ACHN (cell line): ENCODE data around the gene UMAD1.

Source experiments
- DNase-seq: peaks from one replicate; pipeline ENCODE4 v3.0.0-alpha.2; 2015
- in situ Hi-C: cut with HindIII; loops from 2 replicates; pipeline ENCODE4 v1.10.0; 2017; ENCODE audit warnings: low sequenced_read_pairs, low pct_ligation_motif_present, low pct_unique_long_range_greater_than_20kb

Gene UMAD1

DNA sequence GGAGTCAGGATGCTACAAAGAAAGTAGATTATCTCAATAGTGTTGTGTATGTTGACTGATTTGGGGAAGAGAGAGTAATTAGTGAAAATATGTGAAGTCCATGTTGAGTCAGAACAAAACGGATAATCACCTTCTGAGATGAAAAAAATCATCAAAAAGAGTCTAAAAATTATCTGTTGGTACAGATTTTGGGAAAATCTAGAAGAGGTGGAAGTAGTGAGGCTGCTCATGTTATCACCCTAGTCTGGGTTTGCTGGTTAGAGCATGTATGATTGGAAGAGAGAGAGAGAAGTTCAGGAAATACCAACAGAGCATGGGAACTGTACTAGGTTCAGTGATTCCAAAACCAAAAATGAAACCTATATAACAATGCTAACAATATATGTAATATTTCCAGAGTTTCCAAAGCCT lies 65.6 kb downstream of the UMAD1 start:
- in situ Hi-C loops, result no loop called here
- DNase-seq, result no peak

DNA sequence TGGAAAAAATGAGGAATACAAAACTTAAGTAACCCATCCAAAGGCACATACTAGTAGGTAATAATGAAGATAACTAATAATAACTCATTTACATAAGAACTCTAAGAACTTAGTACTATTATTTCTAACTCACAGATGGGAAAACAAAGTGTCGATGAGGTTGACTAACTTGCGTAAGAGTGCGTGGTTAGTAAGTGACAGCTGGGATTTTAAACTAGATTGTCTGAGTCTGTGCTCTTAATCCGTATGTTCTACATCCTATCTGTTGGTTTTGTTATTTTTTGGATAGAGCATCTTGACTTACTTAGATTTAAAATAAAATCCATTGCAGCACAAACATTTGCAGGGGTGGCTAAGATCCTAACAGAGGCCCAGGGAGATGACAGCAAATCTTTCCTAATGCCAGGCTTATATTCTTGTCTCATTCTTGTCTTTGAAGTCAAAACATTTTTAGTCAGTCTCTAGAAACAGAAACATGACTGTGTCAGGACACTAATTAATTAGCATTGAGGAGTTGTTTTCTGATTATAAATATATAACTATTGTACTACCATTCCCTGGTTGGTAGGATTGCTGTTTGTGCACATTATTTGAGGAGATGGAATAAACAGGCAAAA lies 66.1 kb downstream of the UMAD1 start:
- in situ Hi-C loops, result no loop called here
- DNase-seq, result no peak

DNA sequence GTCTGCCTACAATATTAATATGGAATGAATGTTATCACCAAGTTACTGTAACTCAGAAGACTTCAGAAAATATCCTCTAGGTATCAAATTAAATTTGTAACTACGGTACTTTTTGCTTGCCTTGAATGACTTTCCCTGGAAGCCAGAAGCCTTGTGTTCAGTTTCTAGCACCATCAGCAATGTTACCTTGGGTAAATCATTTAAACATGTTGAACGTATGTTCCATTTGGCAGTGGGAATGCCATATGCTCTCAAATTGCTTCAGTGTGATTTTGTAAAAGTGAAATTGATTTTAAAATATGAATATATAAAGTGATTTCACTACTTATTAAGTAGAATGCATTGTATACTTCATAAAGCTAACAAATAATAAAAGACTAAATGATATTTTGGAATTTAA lies 66.7 kb downstream of the UMAD1 start:
- in situ Hi-C loops, result no loop called here

DNA sequence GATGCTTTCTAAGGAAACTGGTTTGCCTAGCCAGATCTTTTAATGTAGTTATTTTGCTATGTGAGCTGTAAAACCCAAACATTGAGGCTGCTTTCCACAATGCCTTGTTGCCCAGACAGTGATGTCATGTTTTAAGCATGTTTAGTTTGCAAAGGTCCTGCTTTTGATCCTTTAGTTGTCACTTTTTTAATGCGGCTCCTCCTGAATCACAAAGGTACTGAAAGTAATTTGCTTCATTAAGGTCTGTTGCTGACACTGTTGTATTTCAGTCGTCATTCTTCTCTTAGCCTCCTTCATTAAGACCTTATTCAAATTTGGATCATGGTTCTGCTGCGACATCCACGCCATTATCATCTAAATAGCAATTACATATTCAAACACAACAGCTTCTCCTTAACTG lies 67.3 kb downstream of the UMAD1 start:
- in situ Hi-C loops, result no loop called here
- DNase-seq, result no peak

More for the DNA sequence above, 66.7 kb downstream of the UMAD1 start:
- DNase-seq, result no peak

DNA sequence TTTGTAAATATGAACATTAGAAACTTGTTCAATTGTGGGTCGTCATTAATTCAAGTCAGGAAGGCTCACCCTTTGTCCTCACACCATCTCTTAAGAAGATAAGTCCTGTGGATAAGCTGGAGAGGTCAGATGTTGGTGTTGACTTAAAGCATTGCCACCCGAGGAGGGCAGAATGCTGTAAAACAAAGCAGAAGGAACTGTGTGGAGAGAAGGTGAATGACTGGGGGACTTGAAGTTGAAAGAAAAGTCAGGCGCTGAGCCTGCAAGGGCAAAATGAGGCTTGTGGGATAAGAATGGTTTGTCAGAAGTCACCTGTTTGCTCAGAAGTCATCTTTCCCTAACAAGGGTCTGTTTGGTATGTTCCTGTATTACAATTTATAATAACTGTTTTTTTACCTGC lies 68.7 kb downstream of the UMAD1 start:
- DNase-seq, result no peak
- in situ Hi-C loops, result no loop called here

DNA sequence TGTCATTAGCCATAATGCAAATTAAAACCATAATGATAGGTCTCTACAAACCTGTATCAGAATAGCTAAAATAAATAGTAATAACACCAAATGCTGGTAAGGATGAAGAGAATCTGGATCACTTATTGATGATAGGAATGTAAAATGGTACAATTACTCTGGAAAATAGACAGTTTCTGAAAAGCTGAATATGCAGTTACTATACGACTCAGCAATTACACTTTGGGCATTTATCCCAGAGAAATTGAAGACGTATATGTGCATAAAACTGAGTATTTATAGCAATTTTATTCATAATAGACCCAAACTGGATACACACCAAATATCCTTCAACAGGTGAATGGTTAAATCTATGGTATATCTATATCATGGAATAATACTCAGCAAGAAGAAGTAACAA lies 69.9 kb downstream of the UMAD1 start:
- in situ Hi-C loops, result no loop called here
- DNase-seq, result no peak

DNA sequence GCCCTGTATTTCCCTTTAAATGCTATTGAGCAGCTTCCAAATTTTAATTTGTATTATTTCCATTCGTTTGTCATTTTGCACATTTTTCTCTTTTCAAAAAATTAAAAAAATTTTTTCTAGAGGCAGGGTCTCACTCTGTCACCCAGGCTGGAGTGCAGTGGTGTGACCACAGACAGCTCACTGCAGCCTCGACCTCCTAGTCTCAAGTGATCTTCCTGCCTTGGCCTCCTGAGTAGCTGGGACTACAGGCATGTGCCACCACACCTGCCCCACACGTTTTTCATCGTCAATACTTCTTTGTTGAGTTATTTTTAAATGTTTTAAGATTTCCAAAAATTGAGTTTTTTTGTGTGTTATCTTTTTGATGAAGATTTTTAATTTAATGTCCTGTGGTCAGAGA lies 73.2 kb downstream of the UMAD1 start:
- no peak for DNase-seq
- in situ Hi-C loops, result no loop called here

DNA sequence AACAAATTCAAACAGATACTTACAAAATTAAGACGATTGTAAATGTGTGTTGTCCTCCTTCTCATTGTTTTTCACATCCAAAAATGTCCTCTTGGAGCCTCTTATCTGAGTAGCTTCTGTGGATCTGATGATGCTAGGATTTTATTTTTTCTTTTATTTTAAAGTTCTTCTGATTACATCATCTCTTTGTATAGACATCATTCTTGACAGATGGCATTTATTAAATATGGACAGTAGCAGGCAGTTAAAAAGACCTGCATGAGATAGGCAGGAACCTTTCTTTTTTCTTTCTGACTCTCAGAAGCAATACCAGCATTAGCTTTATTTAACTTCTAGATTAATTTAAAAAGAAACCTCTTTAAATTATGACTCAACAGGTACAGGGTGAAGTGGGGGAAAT lies 77.9 kb downstream of the UMAD1 start, which contains the start of gene RPA3:
TSS of gene RPA3 (minus strand) at position 116 of the 400 bp plus-strand sequence. CDS start 78,189 bp downstream, outside the sequence.
- DNase-seq, result no peak
- in situ Hi-C loops, result no loop called here

DNA sequence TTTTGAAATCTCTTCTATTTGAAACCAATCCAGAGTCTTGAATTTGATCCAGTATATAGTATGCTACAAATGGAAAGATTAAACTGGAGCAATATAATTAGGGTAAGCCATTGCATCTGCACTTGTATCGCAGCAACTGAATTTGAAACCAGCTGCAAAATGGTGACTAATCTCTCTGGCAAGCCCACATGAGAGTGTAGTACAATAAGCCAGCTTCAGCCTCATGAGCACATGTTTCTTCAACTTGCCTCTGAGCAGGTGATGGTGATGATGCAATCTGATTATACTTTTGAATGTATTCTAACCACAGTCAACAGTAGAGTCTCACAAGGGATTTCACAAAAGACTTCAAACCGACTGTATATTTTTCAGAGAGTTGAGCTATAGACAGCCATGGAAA lies 78.7 kb downstream of the UMAD1 start:
- in situ Hi-C loops, result no loop called here
- DNase-seq, result peak; percentile 79

DNA sequence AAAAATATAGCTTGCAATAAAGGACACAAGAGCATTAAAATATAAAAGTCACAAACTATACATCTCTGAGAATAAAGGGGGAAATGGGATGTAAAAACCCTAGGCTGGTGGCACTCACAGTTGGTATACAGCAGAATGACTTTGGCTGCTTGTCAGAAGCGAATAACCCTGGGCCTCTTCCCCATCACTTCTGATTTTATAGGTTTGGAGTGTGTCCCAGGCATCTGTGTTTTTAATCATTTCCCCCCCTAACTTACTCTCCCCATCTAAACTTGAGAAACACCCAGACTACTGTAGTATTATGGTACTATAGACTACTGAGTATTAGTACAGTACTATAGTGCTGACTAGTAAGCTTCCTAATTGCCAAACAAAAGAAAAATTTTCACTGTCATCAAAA lies 79.6 kb downstream of the UMAD1 start:
- in situ Hi-C loops, result no loop called here
- no peak for DNase-seq

DNA sequence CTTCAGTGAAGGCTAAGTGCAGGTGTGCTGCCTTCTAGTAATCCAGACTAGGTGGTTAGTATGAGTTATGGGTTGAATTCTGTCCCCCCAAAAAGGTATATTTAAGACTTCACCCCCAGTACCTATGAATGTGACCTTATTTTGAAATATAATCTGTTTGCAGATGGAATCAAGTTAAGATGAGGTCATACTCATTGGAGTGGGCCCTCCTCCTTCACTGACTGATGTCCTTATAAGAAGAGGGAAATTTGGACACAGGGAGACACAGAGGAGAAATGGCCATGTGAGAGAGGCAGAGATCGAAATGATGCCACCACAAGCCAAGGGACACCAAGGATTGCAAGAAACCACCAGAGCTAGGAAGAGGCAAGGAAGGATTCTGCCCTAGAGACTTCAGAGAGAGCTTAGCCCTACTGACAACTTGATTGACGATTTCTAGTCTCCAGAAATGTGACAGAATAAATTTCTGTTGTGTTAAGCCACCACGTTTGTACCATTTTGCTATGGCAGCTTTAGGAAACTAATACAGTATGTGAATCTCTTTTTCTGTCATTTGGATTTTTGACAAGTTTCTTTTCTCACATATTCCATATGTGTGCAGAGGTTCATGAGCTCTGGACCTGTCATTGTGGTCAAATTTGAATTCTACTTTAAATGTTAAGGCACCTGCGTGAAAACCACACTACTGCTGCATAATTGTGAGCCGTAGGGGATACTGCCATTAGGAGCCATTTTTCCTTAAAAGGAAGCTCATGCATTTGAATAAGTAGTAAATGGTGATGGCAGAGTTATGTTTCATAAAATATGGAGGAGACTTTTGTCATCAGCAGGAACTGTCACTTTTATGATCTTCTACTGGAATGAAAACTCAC lies 80.4 kb downstream of the UMAD1 start:
- in situ Hi-C loops, result no loop called here
- no peak for DNase-seq

DNA sequence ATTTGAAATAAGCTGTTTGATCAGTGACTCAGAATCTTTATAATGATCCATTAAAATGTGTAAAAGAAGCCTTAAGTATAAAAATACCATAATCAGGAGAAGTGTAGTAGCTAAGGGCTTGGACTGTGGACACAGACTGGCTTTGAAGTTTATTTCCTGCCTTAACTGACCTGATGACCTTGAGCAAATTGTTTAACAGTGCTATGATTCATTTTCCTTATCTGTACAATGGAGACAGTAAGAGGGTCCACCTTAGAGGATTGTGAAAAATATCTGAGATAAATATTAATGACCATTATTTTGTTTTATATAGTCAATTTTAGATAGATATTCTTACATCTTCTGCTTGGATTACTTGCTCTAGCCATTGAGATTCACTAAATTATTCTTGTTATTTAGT lies 91.2 kb downstream of the UMAD1 start:
- DNase-seq, result no peak
- in situ Hi-C loops, result no loop called here

DNA sequence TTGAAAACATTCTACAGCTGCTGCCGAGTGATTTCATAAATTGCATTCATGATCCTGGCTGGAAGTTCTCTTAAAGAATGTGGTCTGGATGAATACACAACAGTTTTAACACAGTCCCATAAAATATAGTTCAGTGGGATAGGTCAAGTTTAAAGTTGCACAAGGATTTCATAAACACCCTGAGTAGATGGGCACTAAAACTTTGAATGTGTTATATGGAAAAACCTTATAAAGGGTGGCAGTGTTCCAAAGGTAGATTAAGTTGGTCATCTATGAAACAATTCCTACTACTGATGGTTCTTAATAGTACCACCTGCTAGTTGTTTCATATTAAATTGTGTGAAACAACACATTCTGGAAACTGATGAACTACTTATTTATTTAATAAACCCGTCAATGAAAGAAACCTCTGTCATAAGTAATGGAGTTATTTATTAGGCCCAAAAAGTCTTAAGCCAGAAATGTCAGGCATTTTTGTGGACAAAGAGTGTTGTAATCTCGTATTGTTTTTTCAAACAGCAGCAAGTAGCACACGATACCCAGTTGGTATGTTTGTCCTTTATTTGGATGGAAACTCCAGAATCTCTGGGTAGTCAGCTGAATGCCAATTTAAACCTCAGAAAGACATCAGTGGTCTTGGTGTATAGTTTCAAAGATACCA lies 92.2 kb downstream of the UMAD1 start:
- in situ Hi-C loops, result no loop called here
- DNase-seq, result no peak

DNA sequence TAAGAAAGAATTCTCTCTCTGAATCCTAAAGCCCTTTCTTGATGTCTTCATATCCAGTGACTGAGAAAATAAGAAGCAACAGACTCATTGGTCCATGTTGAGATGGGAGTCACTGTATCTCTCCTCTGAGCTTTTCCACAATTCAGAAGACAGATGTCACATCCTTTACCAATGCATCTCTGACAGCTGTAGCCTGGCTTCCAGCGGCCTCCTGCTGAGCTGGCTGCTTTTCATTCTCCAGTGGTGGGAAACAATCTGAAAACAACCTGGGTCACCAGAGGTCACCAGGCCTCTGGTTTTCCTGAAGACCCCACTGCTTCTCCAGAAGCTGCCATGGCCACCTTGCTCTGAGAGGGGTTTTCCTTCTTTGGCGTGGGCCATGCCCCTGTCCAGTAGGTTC lies 96.1 kb downstream of the UMAD1 start:
- DNase-seq, result no peak
- in situ Hi-C loops, result no loop called here

DNA sequence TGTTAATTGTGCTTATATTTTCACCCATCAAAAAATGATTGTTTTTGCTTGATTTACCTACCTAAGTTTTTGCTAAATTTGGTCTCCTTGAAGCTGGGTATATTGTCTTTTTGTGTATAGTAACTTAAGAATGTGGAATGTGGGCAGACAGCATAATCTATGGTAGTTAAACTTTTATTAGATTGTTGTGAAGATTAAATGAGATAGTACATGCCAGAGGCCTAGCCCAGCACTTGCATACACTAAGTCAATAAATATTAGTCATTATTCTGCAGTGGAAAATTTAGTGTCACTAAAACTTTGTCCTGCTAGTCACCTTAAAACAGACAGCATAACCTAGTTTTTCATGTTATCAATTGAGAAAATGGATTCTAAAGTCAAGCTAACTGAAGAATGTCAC lies 97.1 kb downstream of the UMAD1 start:
- DNase-seq, result no peak
- in situ Hi-C loops, result no loop called here

DNA sequence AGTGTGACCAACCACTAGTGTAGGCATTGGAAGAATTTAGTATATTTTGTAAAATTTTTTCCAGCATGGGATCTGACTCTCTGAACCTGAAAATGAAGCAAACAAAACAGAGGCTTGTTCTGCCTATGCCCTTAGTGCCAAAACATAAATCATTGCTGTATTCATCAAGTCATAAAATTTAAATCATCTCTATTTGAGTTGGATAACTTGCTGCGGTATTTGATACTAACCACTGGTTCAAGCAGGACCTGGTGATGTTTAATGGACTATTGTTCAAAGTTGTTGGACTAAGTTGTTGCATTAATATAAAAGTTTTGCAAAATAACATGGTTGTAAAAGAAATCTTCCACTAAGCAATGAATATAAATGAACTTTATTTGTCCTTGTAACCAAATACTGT lies 97.6 kb downstream of the UMAD1 start:
- DNase-seq, result no peak
- in situ Hi-C loops, result no loop called here

DNA sequence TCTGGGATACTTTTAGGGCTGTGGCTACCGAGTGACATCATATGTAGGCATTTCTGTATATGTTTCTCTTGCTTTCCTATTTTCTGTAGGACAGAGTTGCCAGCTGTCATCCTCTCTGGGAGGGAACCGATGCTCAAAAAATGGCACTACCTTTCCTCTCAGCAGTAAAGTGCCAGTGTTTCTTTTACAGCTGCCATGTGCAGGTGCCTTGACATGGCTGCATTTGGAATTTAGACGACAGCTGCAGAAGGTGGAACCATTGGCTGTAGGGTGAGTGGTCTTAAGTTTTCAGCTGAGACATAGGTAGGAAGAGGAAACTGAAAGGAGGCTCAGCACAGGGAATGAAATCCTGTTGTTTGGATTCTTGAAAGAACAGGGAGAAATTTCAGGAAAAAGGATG lies 98.1 kb downstream of the UMAD1 start:
- no peak for DNase-seq
- in situ Hi-C loops, result no loop called here

DNA sequence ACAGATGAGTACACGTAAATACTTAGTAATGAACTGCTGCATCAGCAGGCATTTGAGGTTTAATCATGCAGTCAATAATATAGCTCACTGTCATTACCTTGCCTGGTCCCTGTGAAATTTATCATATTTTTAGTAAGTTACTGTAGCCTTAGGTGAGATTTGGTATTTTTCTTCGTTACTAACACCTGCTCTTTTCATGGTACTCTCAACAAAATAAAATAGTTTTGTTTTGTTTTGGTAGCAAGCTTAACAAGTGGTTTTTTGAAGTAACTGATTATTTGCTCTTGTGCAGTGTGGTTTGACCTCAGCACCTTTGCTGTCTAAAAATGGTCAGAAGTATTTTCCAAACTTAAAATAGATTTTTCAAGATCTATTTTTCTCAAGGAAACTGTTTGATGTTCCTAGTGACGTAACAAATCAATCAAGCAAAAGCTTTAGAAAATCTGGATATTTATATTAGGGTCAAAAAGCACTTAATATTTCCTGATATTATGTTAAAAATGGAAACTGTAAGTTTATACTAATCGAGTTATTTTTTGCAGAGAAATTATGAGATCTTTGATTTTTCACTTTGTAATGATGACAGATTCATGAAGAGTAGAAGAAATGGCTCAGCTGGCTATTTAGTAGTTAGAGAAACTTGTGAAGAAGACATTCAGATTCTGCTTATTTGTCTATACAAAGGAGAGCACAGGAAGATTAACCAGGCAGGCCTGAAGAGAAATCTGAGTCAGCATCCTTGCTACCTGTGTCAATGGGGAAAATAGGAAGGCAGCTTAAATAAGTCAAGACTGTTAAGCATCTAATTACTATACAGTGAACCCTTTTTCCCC lies 98.9 kb downstream of the UMAD1 start:
- no peak for DNase-seq
- in situ Hi-C loops, result no loop called here

DNA sequence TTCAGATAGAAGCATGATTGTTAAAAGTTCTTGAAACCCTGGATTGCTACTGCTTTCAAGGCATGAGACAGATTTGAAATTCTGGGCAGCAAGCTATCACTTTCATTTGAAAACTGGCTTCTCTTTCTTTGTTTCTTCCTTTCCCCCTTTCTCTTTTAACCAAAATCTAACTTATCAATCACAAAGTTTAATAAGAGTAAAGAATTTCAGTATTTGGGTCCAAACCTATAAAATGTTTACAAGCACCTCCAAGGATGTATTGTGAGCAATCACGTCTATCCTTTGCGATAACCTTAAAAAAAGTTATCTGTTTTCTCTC lies 99.4 kb downstream of the UMAD1 start:
- DNase-seq, result no peak
- in situ Hi-C loops, result no loop called here
